Nephron progenitor cell (in vitro differentiated cells): Measurements from ENCODE around the gene CD68.

Experiments
- DNase-seq: peaks from one replicate; pipeline ENCODE4 v3.0.0; 2021
- H3K27ac Mint-ChIP-seq: 2 replicates; pipeline ENCODE4 v1.8.0; 2021; ENCODE audit warnings: mild to moderate bottlenecking, moderate library complexity, mixed read lengths
- H3K27me3 Mint-ChIP-seq: 2 replicates; pipeline ENCODE4 v1.8.0; 2021; ENCODE audit warnings: mild to moderate bottlenecking, low read depth, mixed read lengths; ENCODE audit not compliant: poor library complexity
- H3K36me3 Mint-ChIP-seq: 2 replicates; pipeline ENCODE4 v1.8.0; 2021; ENCODE audit warnings: low read depth, mixed read lengths
- H3K4me1 Mint-ChIP-seq: 2 replicates; pipeline ENCODE4 v1.8.0; 2021; ENCODE audit warnings: mixed read lengths
- H3K4me3 Mint-ChIP-seq: 2 replicates; pipeline ENCODE4 v1.8.0; 2021; ENCODE audit warnings: mild to moderate bottlenecking, moderate library complexity, mixed read lengths
- H3K9me3 Mint-ChIP-seq: 2 replicates; pipeline ENCODE4 v1.8.0; 2021; ENCODE audit warnings: mild to moderate bottlenecking, moderate library complexity, mixed read lengths
- TF ChIP-seq, protein P1 (sequence below): fragments of 200-600 bp; sonication (generic); IDR thresholded peaks from 2 replicates; pipeline ENCODE4 v1.5.0; 2021; ENCODE audit warnings: antibody characterized with exemption

The CD68 gene

DNA sequence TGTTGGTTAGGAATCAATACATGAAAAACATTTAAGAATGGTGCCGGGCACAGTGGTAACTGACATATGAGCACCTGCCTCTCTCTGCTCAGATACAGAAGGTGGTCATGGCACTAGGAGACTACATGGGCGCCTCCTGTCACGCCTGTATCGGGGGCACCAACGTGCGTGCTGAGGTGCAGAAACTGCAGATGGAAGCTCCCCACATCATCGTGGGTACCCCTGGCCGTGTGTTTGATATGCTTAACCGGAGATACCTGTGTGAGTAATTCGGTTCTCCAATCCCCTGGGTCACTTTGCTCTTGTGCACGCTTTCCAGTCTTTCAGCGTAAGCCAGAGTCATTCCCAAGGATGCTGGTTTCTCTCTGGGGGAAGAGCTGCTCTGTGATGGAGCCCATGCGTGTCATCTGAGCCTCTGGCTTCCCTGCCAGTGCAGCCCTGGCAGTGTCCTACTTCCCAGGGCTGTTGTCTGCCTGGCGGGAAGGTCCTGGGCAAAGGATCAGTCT is 3.0 kb upstream of the CD68 start:
- H3K27me3 Mint-ChIP-seq, result no peaks in the 10 kb centered on the region
- no peak for DNase-seq
- peak overlapping the region; percentile 89 for H3K27ac Mint-ChIP-seq
- peaks cover 68% of the 10 kb centered on the region for H3K36me3 Mint-ChIP-seq
- H3K4me1 Mint-ChIP-seq, result peaks cover 80% of the 10 kb centered on the region
- TF ChIP-seq, protein P1, sequence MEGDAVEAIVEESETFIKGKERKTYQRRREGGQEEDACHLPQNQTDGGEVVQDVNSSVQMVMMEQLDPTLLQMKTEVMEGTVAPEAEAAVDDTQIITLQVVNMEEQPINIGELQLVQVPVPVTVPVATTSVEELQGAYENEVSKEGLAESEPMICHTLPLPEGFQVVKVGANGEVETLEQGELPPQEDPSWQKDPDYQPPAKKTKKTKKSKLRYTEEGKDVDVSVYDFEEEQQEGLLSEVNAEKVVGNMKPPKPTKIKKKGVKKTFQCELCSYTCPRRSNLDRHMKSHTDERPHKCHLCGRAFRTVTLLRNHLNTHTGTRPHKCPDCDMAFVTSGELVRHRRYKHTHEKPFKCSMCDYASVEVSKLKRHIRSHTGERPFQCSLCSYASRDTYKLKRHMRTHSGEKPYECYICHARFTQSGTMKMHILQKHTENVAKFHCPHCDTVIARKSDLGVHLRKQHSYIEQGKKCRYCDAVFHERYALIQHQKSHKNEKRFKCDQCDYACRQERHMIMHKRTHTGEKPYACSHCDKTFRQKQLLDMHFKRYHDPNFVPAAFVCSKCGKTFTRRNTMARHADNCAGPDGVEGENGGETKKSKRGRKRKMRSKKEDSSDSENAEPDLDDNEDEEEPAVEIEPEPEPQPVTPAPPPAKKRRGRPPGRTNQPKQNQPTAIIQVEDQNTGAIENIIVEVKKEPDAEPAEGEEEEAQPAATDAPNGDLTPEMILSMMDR, result no peak
- peak overlapping the region; percentile 97 for H3K4me3 Mint-ChIP-seq
- H3K9me3 Mint-ChIP-seq, result no peaks in the 10 kb centered on the region

DNA sequence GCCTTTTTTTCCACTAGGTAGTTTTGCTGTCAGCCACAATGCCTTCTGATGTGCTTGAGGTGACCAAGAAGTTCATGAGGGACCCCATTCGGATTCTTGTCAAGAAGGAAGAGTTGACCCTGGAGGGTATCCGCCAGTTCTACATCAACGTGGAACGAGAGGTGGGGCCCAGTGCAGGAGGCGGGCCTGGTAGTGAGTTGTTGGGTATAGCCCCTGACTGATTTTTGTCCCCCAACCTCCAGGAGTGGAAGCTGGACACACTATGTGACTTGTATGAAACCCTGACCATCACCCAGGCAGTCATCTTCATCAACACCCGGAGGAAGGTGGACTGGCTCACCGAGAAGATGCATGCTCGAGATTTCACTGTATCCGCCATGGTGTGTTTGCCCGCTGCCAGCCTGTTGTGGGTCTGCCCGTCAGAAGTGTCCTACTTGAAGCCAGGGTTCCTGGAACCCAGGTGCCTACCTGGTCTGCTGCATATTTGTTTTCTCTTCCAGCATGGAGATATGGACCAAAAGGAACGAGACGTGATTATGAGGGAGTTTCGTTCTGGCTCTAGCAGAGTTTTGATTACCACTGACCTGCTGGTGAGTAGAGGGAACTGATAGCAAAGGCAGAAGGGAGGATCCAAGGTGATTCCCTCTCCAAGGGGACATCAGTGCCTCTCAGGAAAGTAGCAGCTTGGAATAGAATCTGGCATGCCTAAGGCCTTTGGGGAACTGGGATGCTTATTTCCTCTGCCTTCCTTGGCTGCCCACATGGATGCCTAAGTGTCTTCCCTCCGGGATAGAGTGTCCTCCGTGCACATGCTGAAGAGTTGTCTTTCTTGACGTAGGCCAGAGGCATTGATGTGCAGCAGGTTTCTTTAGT is 1.9 kb upstream of the CD68 start:
- TF ChIP-seq, protein P1, result no peak

DNA sequence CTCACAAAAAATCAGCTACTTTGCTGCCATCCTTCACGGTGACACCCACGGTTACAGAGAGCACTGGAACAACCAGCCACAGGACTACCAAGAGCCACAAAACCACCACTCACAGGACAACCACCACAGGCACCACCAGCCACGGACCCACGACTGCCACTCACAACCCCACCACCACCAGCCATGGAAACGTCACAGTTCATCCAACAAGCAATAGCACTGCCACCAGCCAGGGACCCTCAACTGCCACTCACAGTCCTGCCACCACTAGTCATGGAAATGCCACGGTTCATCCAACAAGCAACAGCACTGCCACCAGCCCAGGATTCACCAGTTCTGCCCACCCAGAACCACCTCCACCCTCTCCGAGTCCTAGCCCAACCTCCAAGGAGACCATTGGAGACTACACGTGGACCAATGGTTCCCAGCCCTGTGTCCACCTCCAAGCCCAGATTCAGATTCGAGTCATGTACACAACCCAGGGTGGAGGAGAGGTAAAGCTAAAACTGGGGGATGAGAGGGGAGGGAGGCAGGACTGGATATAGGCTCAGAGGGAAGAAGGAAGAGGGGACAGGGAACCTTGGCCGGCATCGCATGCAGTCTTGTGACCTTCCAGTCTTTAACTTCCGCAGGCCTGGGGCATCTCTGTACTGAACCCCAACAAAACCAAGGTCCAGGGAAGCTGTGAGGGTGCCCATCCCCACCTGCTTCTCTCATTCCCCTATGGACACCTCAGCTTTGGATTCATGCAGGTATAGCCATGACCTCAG is 581 bp downstream of the CD68 start:
- H3K4me3 Mint-ChIP-seq, result no peak overlapping the region
- no peak for DNase-seq
- peaks cover 88% of the 10 kb centered on the region for H3K4me1 Mint-ChIP-seq
- H3K36me3 Mint-ChIP-seq, result peaks cover 63% of the 10 kb centered on the region
- H3K27me3 Mint-ChIP-seq, result no peaks in the 10 kb centered on the region
- TF ChIP-seq, protein P1, result no peak
- H3K27ac Mint-ChIP-seq, result peak overlapping the region; percentile 100
- no peaks in the 10 kb centered on the region for H3K9me3 Mint-ChIP-seq

More for the DNA sequence above, 1.9 kb upstream of the CD68 start:
- H3K4me3 Mint-ChIP-seq, result no peak overlapping the region
- no peak for DNase-seq
- H3K4me1 Mint-ChIP-seq, result peaks cover 81% of the 10 kb centered on the region
- H3K9me3 Mint-ChIP-seq, result no peaks in the 10 kb centered on the region
- no peaks in the 10 kb centered on the region for H3K27me3 Mint-ChIP-seq
- H3K36me3 Mint-ChIP-seq, result peaks cover 72% of the 10 kb centered on the region
- H3K27ac Mint-ChIP-seq, result peak overlapping the region; percentile 89

DNA sequence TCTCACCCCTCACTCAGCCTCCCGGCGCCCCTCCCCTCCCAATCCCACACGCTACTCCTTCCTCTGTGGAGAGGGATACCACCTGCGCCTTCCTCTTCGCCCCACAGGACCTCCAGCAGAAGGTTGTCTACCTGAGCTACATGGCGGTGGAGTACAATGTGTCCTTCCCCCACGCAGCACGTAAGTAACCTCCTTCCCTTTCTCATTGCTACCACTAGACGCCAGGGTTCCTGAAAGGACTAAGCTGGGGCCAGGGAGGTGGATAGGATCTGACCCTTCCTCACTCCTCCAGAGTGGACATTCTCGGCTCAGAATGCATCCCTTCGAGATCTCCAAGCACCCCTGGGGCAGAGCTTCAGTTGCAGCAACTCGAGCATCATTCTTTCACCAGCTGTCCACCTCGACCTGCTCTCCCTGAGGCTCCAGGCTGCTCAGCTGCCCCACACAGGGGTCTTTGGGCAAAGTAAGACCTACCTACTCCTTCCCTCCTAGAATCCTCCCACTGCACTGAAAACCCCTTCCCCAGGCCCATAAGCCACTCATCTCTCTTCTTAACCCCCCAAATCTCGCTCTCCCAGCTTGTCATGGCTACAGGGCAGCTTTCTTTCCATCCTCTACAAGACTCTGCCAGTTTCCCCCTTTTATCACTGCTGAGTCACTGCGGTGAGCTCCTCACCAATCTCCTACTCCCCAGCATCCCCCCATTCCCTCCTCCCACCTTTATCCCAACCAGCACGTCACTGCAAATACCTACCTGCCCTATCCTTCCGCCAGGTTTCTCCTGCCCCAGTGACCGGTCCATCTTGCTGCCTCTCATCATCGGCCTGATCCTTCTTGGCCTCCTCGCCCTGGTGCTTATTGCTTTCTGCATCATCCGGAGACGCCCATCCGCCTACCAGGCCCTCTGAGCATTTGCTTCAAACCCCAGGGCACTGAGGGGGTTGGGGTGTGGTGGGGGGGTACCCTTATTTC is 1.5 kb downstream of the CD68 start:
- H3K36me3 Mint-ChIP-seq, result peaks cover 56% of the 10 kb centered on the region
- no peak for DNase-seq
- TF ChIP-seq, protein P1, result no peak
- peaks cover 86% of the 10 kb centered on the region for H3K4me1 Mint-ChIP-seq
- H3K27ac Mint-ChIP-seq, result peak overlapping the region; percentile 72
- no peaks in the 10 kb centered on the region for H3K9me3 Mint-ChIP-seq
- no peak overlapping the region for H3K4me3 Mint-ChIP-seq
- no peaks in the 10 kb centered on the region for H3K27me3 Mint-ChIP-seq

DNA sequence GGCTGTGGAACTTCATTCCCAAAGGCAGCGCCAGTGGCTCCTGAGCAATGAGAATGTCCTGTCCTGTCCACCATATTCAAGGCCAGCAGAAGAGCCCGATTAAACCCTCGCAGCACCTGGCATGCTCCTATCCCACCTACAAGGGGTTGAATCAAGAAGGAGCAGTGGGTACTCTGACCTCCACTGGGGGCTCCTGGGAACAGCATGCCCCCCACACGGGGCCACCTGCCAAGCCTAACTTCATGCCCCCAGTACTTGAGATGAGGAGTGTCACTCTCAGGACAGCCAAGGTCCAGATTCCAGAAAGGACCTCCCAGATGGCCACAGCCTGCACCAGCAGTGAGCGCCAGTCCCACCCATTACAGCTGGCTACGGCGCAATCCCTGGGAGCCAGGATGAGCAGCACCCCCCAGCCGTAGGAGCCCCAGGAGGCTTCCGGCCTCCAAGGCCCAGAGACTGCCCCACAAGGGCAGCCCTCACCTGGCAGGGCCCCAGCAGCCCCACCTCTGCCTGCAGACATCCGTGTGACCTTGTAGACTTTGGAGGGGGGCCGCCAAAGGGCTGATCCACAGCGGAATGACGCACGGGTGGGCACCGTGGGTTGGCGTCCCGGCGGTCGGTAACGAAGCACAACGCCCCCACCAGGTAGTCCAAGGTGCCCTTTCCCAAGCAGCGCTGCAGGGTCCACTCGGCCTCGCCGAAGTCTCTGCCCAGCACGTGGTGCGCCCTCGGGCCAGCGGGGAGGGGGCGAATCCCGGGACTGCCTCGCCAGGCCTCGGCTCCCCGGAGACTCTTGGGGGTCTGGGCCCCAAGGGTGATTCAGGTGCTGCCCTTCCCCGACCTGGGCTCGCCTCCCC is 3.2 kb downstream of the CD68 start:
- TF ChIP-seq, protein P1, result no peak
- H3K27me3 Mint-ChIP-seq, result no peaks in the 10 kb centered on the region
- peaks cover 39% of the 10 kb centered on the region for H3K36me3 Mint-ChIP-seq
- no peak for DNase-seq
- no peaks in the 10 kb centered on the region for H3K9me3 Mint-ChIP-seq
- H3K27ac Mint-ChIP-seq, result peak overlapping the region; percentile 72
- peaks cover 82% of the 10 kb centered on the region for H3K4me1 Mint-ChIP-seq
- H3K4me3 Mint-ChIP-seq, result peak overlapping the region; percentile 60
